HepG2 (cell line): ENCODE results near the gene ERLEC1. TPM values are rescaled to one million over a fixed set of nuclear protein-coding genes. Genes with fewer than 3 reads are reported as not detected.

Experiments used
- IRF2 ChIP-seq: IDR thresholded peaks from 2 replicates; pipeline ENCODE4 v1.6.1; 2018; ENCODE audit warnings: missing genetic modification reagents, missing compliant biosample characterization
- KLF9 ChIP-seq: IDR thresholded peaks from 2 replicates; pipeline ENCODE4 v1.6.1; 2016; ENCODE audit warnings: low read depth
- MED1 ChIP-seq: sonication (generic); formaldehyde crosslinking; IDR thresholded peaks from 2 replicates; pipeline ENCODE4 v1.4.0; 2020; ENCODE audit warnings: missing genetic modification reagents
- NFKB2 ChIP-seq: sonication (generic); formaldehyde crosslinking; IDR thresholded peaks from 2 replicates; pipeline ENCODE4 v1.4.0; 2020; ENCODE audit warnings: missing genetic modification reagents, borderline replicate concordance
- NR2F2 ChIP-seq: IDR thresholded peaks from 2 replicates; pipeline ENCODE4 v1.6.1; 2012; ENCODE audit warnings: low read depth, inconsistent platforms, borderline replicate concordance
- PPARG ChIP-seq: conservative IDR thresholded peaks from 2 replicates; pipeline ENCODE4 v1.6.1; 2016; ENCODE audit warnings: missing biosample characterization, missing genetic modification reagents
- REPIN1 ChIP-seq: sonication (generic); formaldehyde crosslinking; IDR thresholded peaks from 2 replicates; pipeline ENCODE4 v1.8.0; 2022; ENCODE audit warnings: missing genetic modification reagents, low read depth, mild to moderate bottlenecking, borderline replicate concordance
- TCF7L2 ChIP-seq: IDR thresholded peaks from 2 replicates; pipeline ENCODE4 v1.6.1; 2011; ENCODE audit warnings: mild to moderate bottlenecking, low read depth, low read length, moderate library complexity
- ZBTB42 ChIP-seq: sonication (generic); formaldehyde crosslinking; IDR thresholded peaks from 2 replicates; pipeline ENCODE4 v1.5.0; 2020; ENCODE audit warnings: mild to moderate bottlenecking, missing genetic modification reagents
- ZNF230 ChIP-seq: sonication (generic); formaldehyde crosslinking; IDR thresholded peaks from 2 replicates; pipeline ENCODE4 v1.4.0; 2020; ENCODE audit warnings: mild to moderate bottlenecking, missing genetic modification reagents
- ZNF317 ChIP-seq: sonication (generic); formaldehyde crosslinking; IDR thresholded peaks from 2 replicates; pipeline ENCODE4 v1.5.0; 2020; ENCODE audit warnings: mild to moderate bottlenecking, missing genetic modification reagents
- ZNF703 ChIP-seq: sonication (generic); formaldehyde crosslinking; IDR thresholded peaks from 2 replicates; pipeline ENCODE4 v1.5.1; 2020; ENCODE audit warnings: missing genetic modification reagents, mild to moderate bottlenecking, moderate library complexity, borderline replicate concordance
- ZNF792 ChIP-seq: IDR thresholded peaks from 2 replicates; pipeline ENCODE4 v1.6.1; 2016
- polyA plus RNA-seq, 8 experiments: library from polyadenylated mRNA; depleted of rRNA in 3 of 8; stranded (reverse) in 7 of 8; unstranded in 1 of 8; fragments of >200 nt; fragmentation: Illumina TruSeq in 4 of 8; extraction: Trizol in 4 of 8; gene quantifications; 2 replicates each; pipeline versions ENCODE4 v1.2.1 to v1.2.3, GENCODE V29; 2011 to 2016; ENCODE audit warnings: low read depth in 4 of 8, missing spikeins in 1 of 8, mixed read lengths in 1 of 8; ENCODE audit not compliant: insufficient read depth in 1 of 8
- total RNA-seq, 5 experiments: library from RNA; depleted of rRNA; stranded (reverse); fragments of >200 nt; fragmentation: Illumina TruSeq; extraction: Trizol; gene quantifications; 2 replicates each; pipeline ENCODE4 v1.2.3, GENCODE V29; 2016; ENCODE audit warnings: low read depth in 1 of 5
- TF ChIP-seq, protein P1 (sequence below): sonication (generic); formaldehyde crosslinking; IDR thresholded peaks from 2 replicates; pipeline ENCODE4 v1.5.1; 2020; ENCODE audit warnings: missing genetic modification reagents, mild to moderate bottlenecking, borderline replicate concordance
- TF ChIP-seq, protein P2 (sequence below): sonication (generic); formaldehyde crosslinking; IDR thresholded peaks from 2 replicates; pipeline ENCODE4 v1.4.0; 2020; ENCODE audit warnings: mild to moderate bottlenecking, missing genetic modification reagents
- TF ChIP-seq, protein P3 (sequence below): sonication (generic); formaldehyde crosslinking; IDR thresholded peaks from 2 replicates; pipeline ENCODE4 v1.4.0; 2020; ENCODE audit warnings: missing genetic modification reagents
- TF ChIP-seq, protein P4 (sequence below): sonication (generic); formaldehyde crosslinking; IDR thresholded peaks from 2 replicates; pipeline ENCODE4 v1.4.0; 2020; ENCODE audit warnings: missing genetic modification reagents, borderline replicate concordance
- TF ChIP-seq, protein P5 (sequence below): sonication (generic); formaldehyde crosslinking; IDR thresholded peaks from 2 replicates; pipeline ENCODE4 v1.4.0; 2020; ENCODE audit warnings: missing genetic modification reagents

Gene ERLEC1
- total and polyA plus RNA-seq, 2 of the 13 experiments (the other 11 are each of a cell fraction or from before 2014, with no cell fraction given), result 87.3 to 88.4 TPM

DNA sequence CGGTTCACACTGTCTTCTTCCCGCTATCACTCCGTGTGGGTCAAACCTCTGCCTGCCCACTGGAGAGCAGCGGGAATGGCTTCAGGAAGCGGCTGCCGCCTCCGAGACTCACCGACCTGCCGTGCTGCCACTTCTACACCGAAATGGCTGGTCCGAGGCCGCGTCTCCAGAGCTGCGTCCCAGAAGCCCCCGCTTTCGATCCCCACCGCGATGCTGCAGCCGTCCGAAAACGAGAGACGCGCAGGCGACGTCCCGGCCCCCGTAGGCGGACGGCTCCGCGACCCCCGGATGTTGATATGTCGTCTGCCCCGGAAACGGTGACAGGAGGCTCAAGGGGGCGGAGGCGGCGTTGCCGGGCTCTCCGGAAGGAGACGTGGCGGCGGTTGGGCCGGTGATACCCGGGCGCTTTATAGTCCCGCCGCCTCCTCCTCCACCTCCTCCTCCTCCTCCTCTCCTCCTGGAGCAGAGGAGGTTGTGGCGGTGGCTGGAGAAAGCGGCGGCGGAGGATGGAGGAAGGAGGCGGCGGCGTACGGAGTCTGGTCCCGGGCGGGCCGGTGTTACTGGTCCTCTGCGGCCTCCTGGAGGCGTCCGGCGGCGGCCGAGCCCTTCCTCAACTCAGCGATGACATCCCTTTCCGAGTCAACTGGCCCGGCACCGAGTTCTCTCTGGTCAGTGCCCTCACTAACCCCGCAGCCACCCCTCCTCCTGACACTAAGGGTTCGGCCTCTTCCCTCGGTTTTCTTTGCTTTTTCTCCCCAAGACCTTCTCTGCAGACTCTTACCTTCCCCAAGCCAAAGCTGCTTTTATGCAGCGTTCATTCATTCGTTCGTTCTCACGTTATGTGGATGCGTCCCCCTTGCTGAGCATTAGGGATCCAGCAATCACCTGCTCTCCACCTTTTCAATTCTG is at the start of gene ERLEC1, which contains the start of gene ASB3 (continued):
- TF ChIP-seq, protein P1, sequence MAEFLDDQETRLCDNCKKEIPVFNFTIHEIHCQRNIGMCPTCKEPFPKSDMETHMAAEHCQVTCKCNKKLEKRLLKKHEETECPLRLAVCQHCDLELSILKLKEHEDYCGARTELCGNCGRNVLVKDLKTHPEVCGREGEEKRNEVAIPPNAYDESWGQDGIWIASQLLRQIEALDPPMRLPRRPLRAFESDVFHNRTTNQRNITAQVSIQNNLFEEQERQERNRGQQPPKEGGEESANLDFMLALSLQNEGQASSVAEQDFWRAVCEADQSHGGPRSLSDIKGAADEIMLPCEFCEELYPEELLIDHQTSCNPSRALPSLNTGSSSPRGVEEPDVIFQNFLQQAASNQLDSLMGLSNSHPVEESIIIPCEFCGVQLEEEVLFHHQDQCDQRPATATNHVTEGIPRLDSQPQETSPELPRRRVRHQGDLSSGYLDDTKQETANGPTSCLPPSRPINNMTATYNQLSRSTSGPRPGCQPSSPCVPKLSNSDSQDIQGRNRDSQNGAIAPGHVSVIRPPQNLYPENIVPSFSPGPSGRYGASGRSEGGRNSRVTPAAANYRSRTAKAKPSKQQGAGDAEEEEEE (CRISPR knock-in tag), result peak; percentile 96
- peak; percentile 20; the same call in 1 of the 2 replicates for TF ChIP-seq NR2F2
- TF ChIP-seq MED1 (CRISPR knock-in tag), result peak; percentile 89
- TF ChIP-seq, protein P2, sequence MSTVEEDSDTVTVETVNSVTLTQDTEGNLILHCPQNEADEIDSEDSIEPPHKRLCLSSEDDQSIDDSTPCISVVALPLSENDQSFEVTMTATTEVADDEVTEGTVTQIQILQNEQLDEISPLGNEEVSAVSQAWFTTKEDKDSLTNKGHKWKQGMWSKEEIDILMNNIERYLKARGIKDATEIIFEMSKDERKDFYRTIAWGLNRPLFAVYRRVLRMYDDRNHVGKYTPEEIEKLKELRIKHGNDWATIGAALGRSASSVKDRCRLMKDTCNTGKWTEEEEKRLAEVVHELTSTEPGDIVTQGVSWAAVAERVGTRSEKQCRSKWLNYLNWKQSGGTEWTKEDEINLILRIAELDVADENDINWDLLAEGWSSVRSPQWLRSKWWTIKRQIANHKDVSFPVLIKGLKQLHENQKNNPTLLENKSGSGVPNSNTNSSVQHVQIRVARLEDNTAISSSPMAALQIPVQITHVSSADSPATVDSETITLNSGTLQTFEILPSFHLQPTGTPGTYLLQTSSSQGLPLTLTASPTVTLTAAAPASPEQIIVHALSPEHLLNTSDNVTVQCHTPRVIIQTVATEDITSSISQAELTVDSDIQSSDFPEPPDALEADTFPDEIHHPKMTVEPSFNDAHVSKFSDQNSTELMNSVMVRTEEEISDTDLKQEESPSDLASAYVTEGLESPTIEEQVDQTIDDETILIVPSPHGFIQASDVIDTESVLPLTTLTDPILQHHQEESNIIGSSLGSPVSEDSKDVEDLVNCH, result 0 out of 2 replicates have a peak, but pooled peaks have one; percentile 72
- TF ChIP-seq ZNF703 (CRISPR knock-in tag), result peak; percentile 67; the same call in 1 of the 2 replicates
- peak; percentile 84; the same call in 1 of the 2 replicates for TF ChIP-seq ZNF230 (CRISPR knock-in tag)
- TF ChIP-seq, protein P3, sequence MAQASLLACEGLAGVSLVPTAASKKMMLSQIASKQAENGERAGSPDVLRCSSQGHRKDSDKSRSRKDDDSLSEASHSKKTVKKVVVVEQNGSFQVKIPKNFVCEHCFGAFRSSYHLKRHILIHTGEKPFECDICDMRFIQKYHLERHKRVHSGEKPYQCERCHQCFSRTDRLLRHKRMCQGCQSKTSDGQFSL (CRISPR knock-in tag), result peak; percentile 78
- peak; percentile 81; the same call in 1 of the 2 replicates for TF ChIP-seq KLF9 (CRISPR knock-in tag)
- TF ChIP-seq PPARG (CRISPR knock-in tag), result peak; percentile 82; the same call in 1 of the 2 replicates
- TF ChIP-seq ZNF792, result peak; percentile 88
- TF ChIP-seq, protein P4, sequence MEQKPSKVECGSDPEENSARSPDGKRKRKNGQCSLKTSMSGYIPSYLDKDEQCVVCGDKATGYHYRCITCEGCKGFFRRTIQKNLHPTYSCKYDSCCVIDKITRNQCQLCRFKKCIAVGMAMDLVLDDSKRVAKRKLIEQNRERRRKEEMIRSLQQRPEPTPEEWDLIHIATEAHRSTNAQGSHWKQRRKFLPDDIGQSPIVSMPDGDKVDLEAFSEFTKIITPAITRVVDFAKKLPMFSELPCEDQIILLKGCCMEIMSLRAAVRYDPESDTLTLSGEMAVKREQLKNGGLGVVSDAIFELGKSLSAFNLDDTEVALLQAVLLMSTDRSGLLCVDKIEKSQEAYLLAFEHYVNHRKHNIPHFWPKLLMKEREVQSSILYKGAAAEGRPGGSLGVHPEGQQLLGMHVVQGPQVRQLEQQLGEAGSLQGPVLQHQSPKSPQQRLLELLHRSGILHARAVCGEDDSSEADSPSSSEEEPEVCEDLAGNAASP (CRISPR knock-in tag), result peak; percentile 83; the same call in 1 of the 2 replicates
- peak; percentile 93 for TF ChIP-seq ZNF317 (CRISPR knock-in tag)
- no peak for TF ChIP-seq TCF7L2
- peak; percentile 99 for TF ChIP-seq IRF2
- TF ChIP-seq ZBTB42, result no peak
- peak; percentile 99 for TF ChIP-seq REPIN1
- peak; percentile 96 for TF ChIP-seq NFKB2 (CRISPR knock-in tag)
- TF ChIP-seq, protein P5, sequence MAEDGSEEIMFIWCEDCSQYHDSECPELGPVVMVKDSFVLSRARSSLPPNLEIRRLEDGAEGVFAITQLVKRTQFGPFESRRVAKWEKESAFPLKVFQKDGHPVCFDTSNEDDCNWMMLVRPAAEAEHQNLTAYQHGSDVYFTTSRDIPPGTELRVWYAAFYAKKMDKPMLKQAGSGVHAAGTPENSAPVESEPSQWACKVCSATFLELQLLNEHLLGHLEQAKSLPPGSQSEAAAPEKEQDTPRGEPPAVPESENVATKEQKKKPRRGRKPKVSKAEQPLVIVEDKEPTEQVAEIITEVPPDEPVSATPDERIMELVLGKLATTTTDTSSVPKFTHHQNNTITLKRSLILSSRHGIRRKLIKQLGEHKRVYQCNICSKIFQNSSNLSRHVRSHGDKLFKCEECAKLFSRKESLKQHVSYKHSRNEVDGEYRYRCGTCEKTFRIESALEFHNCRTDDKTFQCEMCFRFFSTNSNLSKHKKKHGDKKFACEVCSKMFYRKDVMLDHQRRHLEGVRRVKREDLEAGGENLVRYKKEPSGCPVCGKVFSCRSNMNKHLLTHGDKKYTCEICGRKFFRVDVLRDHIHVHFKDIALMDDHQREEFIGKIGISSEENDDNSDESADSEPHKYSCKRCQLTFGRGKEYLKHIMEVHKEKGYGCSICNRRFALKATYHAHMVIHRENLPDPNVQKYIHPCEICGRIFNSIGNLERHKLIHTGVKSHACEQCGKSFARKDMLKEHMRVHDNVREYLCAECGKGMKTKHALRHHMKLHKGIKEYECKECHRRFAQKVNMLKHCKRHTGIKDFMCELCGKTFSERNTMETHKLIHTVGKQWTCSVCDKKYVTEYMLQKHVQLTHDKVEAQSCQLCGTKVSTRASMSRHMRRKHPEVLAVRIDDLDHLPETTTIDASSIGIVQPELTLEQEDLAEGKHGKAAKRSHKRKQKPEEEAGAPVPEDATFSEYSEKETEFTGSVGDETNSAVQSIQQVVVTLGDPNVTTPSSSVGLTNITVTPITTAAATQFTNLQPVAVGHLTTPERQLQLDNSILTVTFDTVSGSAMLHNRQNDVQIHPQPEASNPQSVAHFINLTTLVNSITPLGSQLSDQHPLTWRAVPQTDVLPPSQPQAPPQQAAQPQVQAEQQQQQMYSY (CRISPR knock-in tag), result peak; percentile 61; the same call in 1 of the 2 replicates
